ENCODE data around the gene MAP4K5.
"Not testable (repeated sequence)": the region's sequence is repeated elsewhere in the genome, so short reads cannot be mapped to it uniquely, and the experiment has no call there.

MAP4K5 gene

GRCh38 chr14:50531595-50532501, 521 bp downstream of the MAP4K5 start:
- DNase-seq (ENCODE audit: low read depth, low spot score), result no peak

GRCh38 chr14:50530794-50531365, 1.5 kb downstream of the MAP4K5 start:
- no peak for DNase-seq (ENCODE audit: low read depth, low spot score)

GRCh38 chr14:50530358-50530757, 2.0 kb downstream of the MAP4K5 start:
- no peak for DNase-seq (ENCODE audit: low read depth, low spot score)

GRCh38 chr14:50529288-50530179, 2.8 kb downstream of the MAP4K5 start:
- no peak for DNase-seq (ENCODE audit: low read depth, low spot score)

- no peak for DNase-seq (ENCODE audit: low read depth, low spot score)
Measured at GRCh38 chr14:50528000-50528399, 4.4 kb downstream of the MAP4K5 start.

- no peak for DNase-seq (ENCODE audit: low read depth, low spot score)
Measured at GRCh38 chr14:50524731-50525515, 7.4 kb downstream of the MAP4K5 start.

- DNase-seq (ENCODE audit: low read depth, low spot score), result no peak
Measured at GRCh38 chr14:50524060-50524459, 8.3 kb downstream of the MAP4K5 start.

- no peak for DNase-seq (ENCODE audit: low read depth, low spot score)
Measured at GRCh38 chr14:50523271-50524041, 8.9 kb downstream of the MAP4K5 start.

GRCh38 chr14:50521912-50522341, 10.4 kb downstream of the MAP4K5 start:
- DNase-seq (ENCODE audit: low read depth, low spot score), result no peak

- DNase-seq (ENCODE audit: low read depth, low spot score), result peak; percentile 44
Measured at GRCh38 chr14:50520947-50521815, 11.2 kb downstream of the MAP4K5 start.

GRCh38 chr14:50516091-50516490, 16.3 kb downstream of the MAP4K5 start:
- DNase-seq (ENCODE audit: low read depth, low spot score), result no peak

GRCh38 chr14:50512463-50512862, 19.9 kb downstream of the MAP4K5 start:
- no peak for DNase-seq (ENCODE audit: low read depth, low spot score)

GRCh38 chr14:50510157-50510556, 22.2 kb downstream of the MAP4K5 start:
- DNase-seq (ENCODE audit: low read depth, low spot score), result no peak

- DNase-seq (ENCODE audit: low read depth, low spot score), result not testable (repeated sequence)
Measured at GRCh38 chr14:50507078-50507477, 25.3 kb downstream of the MAP4K5 start.

- no peak for DNase-seq (ENCODE audit: low read depth, low spot score)
Measured at GRCh38 chr14:50501642-50502041, 30.7 kb downstream of the MAP4K5 start.

- no peak for DNase-seq (ENCODE audit: low read depth, low spot score)
Measured at GRCh38 chr14:50497351-50497750, 35.0 kb downstream of the MAP4K5 start.

GRCh38 chr14:50489851-50490250, 42.5 kb downstream of the MAP4K5 start:
- DNase-seq (ENCODE audit: low read depth, low spot score), result no peak

GRCh38 chr14:50488521-50488920, 43.8 kb downstream of the MAP4K5 start:
- DNase-seq (ENCODE audit: low read depth, low spot score), result no peak

- DNase-seq (ENCODE audit: low read depth, low spot score), result no peak
Measured at GRCh38 chr14:50479041-50479440, 53.3 kb downstream of the MAP4K5 start.
